ENCODE data around the gene KRTAP16-1. TPM values are rescaled to one million over a fixed set of nuclear protein-coding genes. Genes with fewer than 3 reads are reported as not detected.

KRTAP16-1 gene
- total RNA-seq, 3 donors from 2014 or later, result not detected

DNA sequence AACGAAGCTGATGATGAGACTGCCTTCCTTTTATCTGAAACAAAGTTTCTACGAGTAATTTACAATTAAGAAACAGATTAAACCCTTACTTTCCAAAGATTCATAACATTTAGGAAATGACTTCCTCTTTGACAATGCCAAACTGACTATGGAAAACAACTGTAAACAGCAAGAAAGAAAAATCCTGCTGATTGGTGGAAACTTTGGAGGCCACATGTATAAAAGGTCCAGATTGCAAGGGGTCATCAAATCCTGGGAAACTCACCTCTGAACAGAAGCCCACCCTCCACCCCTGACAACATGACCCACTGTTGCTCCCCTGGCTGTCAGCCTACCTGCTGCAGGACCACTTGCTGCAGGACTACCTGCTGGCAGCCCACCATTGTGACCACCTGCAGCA is 44.0 kb downstream of the KRTAP16-1 start, which contains the start of gene KRTAP9-6:
KRTAP9-6 (plus strand) TSS at position 301 of the 400 bp plus-strand sequence; CDS start at position 301, 0 bp downstream.
- Histone ChIP-seq H3K27me3 (no peaks in the 10 kb centered on the region), H3K4me3 (no peak within 1 kb of the TSS), H3K36me3 (no peaks in the 10 kb centered on the region), H3K9me3 (no peaks in the 10 kb centered on the region), H3K27ac (no peak within 1 kb of the TSS), H3K4me1 (no peaks in the 10 kb centered on the region)
- intact Hi-C loops (cut with DNase I; ENCODE audit: low total_unique reads), result no loop called here
- TF ChIP-seq POLR2A (IDR thresholded peaks at IDR 0.05) (no peak), POLR2AphosphoS5 (IDR thresholded peaks at IDR 0.05) (no peak)
- no peak for DNase-seq (ENCODE audit: low spot score in 2 of 2)

DNA sequence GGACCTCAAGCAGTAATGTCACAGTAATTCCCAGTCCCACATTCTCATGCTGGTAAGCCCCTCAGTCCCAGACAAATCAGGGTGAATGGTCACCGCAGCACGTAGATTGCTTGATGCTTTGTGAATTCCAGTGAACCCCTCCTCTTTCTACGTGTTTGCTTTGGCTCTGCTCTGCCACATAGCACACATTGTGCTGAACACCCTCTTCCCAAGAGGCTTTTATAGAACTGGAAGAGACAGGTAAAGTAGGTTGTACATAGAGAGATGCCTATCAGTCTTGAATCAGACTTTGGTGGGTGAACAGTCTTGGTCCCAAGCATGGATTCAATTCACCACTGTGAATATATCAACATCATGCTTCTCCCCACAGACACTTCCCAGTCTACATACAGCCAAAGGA is 44.5 kb downstream of the KRTAP16-1 start:
- Histone ChIP-seq H3K4me3 (no peak overlapping the region), H3K9me3 (no peaks in the 10 kb centered on the region), H3K36me3 (no peaks in the 10 kb centered on the region), H3K4me1 (no peaks in the 10 kb centered on the region), H3K27ac (no peak overlapping the region), H3K27me3 (no peaks in the 10 kb centered on the region)
- intact Hi-C loops (cut with DNase I; ENCODE audit: low total_unique reads), result no loop called here
- TF ChIP-seq, protein P1, sequence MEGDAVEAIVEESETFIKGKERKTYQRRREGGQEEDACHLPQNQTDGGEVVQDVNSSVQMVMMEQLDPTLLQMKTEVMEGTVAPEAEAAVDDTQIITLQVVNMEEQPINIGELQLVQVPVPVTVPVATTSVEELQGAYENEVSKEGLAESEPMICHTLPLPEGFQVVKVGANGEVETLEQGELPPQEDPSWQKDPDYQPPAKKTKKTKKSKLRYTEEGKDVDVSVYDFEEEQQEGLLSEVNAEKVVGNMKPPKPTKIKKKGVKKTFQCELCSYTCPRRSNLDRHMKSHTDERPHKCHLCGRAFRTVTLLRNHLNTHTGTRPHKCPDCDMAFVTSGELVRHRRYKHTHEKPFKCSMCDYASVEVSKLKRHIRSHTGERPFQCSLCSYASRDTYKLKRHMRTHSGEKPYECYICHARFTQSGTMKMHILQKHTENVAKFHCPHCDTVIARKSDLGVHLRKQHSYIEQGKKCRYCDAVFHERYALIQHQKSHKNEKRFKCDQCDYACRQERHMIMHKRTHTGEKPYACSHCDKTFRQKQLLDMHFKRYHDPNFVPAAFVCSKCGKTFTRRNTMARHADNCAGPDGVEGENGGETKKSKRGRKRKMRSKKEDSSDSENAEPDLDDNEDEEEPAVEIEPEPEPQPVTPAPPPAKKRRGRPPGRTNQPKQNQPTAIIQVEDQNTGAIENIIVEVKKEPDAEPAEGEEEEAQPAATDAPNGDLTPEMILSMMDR (IDR thresholded peaks at IDR 0.05), result no peak
- no peak for TF ChIP-seq POLR2AphosphoS5 (IDR thresholded peaks at IDR 0.05)
- no peak for DNase-seq (ENCODE audit: low spot score in 2 of 2)

DNA sequence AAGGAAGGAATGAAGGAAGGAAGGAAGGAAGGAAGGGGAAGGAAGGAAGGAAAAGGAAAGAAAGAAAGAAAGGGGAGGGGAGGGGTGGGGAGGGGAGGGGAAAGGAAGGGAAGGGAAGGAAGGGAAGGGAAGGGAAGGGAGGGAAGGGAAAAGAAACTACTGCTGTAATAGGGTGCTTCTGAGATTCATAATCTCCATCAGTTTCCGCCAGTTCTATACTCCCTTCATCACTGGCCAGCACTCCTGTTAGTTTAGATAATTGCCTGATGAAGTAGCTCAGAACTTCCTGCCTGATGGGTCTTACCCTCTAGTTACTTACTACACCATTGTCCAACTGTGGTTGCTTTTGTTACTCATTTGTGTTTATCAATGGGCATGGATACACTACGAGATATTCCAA is 45.9 kb downstream of the KRTAP16-1 start:
- Histone ChIP-seq H3K36me3 (no peaks in the 10 kb centered on the region), H3K27ac (no peak overlapping the region), H3K9me3 (no peaks in the 10 kb centered on the region), H3K27me3 (no peaks in the 10 kb centered on the region), H3K4me1 (no peaks in the 10 kb centered on the region), H3K4me3 (no peak overlapping the region)
- DNase-seq (ENCODE audit: low spot score in 2 of 2), result no peak
- intact Hi-C loops (cut with DNase I; ENCODE audit: low total_unique reads), result no loop called here
- TF ChIP-seq POLR2AphosphoS5 (IDR thresholded peaks at IDR 0.05), result no peak
- TF ChIP-seq POLR2A (IDR thresholded peaks at IDR 0.05), result no peak
- TF ChIP-seq, protein P1 (IDR thresholded peaks at IDR 0.05), result no peak

DNA sequence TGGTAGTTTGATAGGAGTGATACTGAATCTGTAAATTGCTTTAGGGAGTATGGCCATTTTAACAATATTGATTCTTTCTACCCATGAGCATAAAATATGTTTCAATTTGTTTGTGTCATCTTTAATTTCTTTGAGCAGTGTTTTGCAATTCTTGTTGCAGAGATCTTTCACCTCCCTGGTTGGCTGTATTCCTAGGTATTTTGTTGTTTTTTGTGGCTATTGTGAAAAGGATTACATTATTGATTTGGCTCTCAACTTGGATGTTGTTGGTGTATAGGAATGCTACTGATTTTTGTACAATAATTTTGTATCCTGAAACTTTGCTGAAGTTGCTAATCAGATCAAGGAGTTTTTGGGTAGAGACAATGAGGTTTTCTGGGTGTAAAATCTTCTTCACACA is 50.7 kb downstream of the KRTAP16-1 start:
- no peaks in the 10 kb centered on the region for H3K4me1 ChIP-seq
- H3K9me3 ChIP-seq, result no peaks in the 10 kb centered on the region
- DNase-seq (ENCODE audit: low spot score in 2 of 2), result no peak
- no peak overlapping the region for H3K4me3 ChIP-seq
- H3K27me3 ChIP-seq, result no peaks in the 10 kb centered on the region
- no peak overlapping the region for H3K27ac ChIP-seq
- intact Hi-C loops (cut with DNase I; ENCODE audit: low total_unique reads), result no loop called here
- TF ChIP-seq POLR2AphosphoS5 (IDR thresholded peaks at IDR 0.05), result no peak
- TF ChIP-seq, protein P1 (IDR thresholded peaks at IDR 0.05), result no peak
- H3K36me3 ChIP-seq, result no peaks in the 10 kb centered on the region

Other genes with a start within 250 kb of the KRTAP16-1 start
- gene KRTAP2-3, start 249.2 kb downstream of the KRTAP16-1 start, total RNA-seq, result not detected
- not detected for gene KRTAP2-4, start 243.4 kb downstream of the KRTAP16-1 start, total RNA-seq
- not detected for gene KRTAP4-7, start 225.2 kb downstream of the KRTAP16-1 start, total RNA-seq
- not detected for gene KRTAP4-8, start 211.2 kb downstream of the KRTAP16-1 start, total RNA-seq
- gene KRTAP4-16, start 207.1 kb downstream of the KRTAP16-1 start, total RNA-seq, result not detected
- not detected for gene KRTAP4-9, start 203.9 kb downstream of the KRTAP16-1 start, total RNA-seq
- gene KRTAP4-11, start 190.9 kb downstream of the KRTAP16-1 start, total RNA-seq, result not detected
- not detected for gene KRTAP4-12, start 185.1 kb downstream of the KRTAP16-1 start, total RNA-seq
- not detected for gene KRTAP4-6, start 168.8 kb downstream of the KRTAP16-1 start, total RNA-seq
- not detected for gene KRTAP4-5, start 159.5 kb downstream of the KRTAP16-1 start, total RNA-seq
- gene KRTAP4-4, start 148.6 kb downstream of the KRTAP16-1 start, total RNA-seq, result not detected
- not detected for gene KRTAP4-3, start 141.1 kb downstream of the KRTAP16-1 start, total RNA-seq
- gene KRTAP4-2, start 131.1 kb downstream of the KRTAP16-1 start, total RNA-seq, result not detected
- gene KRTAP4-1, start 124.4 kb downstream of the KRTAP16-1 start, total RNA-seq, result not detected
- gene KRTAP9-1, start 119.4 kb downstream of the KRTAP16-1 start, total RNA-seq, result not detected
- not detected for gene KRTAP9-2, start 82.7 kb downstream of the KRTAP16-1 start, total RNA-seq
- not detected for gene KRTAP9-3, start 76.9 kb downstream of the KRTAP16-1 start, total RNA-seq
- gene KRTAP9-8, start 71.3 kb downstream of the KRTAP16-1 start, total RNA-seq, result not detected
- not detected for gene KRTAP9-4, start 59.6 kb downstream of the KRTAP16-1 start, total RNA-seq
- gene KRTAP9-9, start 53.9 kb downstream of the KRTAP16-1 start, total RNA-seq, result not detected
- gene KRTAP9-6, start 43.9 kb downstream of the KRTAP16-1 start, total RNA-seq, result not detected
- gene KRTAP9-7, start 33.6 kb downstream of the KRTAP16-1 start, total RNA-seq, result not detected
- gene KRTAP29-1, start 6.5 kb downstream of the KRTAP16-1 start, total RNA-seq, result not detected
- gene KRTAP17-1, start 6.4 kb upstream of the KRTAP16-1 start, total RNA-seq, result not detected
- not detected for gene KRT33A, start 41.5 kb upstream of the KRTAP16-1 start, total RNA-seq
- not detected for gene KRT33B, start 60.5 kb upstream of the KRTAP16-1 start, total RNA-seq
- gene KRT34, start 73.0 kb upstream of the KRTAP16-1 start, total RNA-seq, result not detected
- gene KRT31, start 88.3 kb upstream of the KRTAP16-1 start, total RNA-seq, result not detected
- not detected for gene KRT37, start 115.3 kb upstream of the KRTAP16-1 start, total RNA-seq
- gene KRT38, start 131.7 kb upstream of the KRTAP16-1 start, total RNA-seq, result not detected
- under 1 TPM in 2 of 3 donors, not detected in 1; 0.33 to 0.73 TPM for gene KRT32, start 158.1 kb upstream of the KRTAP16-1 start, total RNA-seq
- not detected for gene KRT35, start 171.8 kb upstream of the KRTAP16-1 start, total RNA-seq
- not detected for gene KRT36, start 180.6 kb upstream of the KRTAP16-1 start, total RNA-seq
- gene KRT13, start 196.3 kb upstream of the KRTAP16-1 start, total RNA-seq, result 1 to 10 TPM in 1 of 3 donors, not detected in 2; 1.6 TPM
- 1,000 to 10,000 TPM in 1 of 3 donors, 100 to 1,000 TPM in 1, under 1 TPM in 1; 0.80 to 2,244 (median 331) TPM for gene KRT15, start 209.6 kb upstream of the KRTAP16-1 start, total RNA-seq
- gene KRT19, start 219.0 kb upstream of the KRTAP16-1 start, total RNA-seq, result 1,000 to 10,000 TPM in 1 of 3 donors, 100 to 1,000 TPM in 1, 1 to 10 TPM in 1; 6.7 to 1,011 (median 375) TPM